GM18499 (cell line): Measurements from ENCODE around the gene TNIK.

ENCODE experiments used
- ATAC-seq: cut with Tn5 transposase; IDR thresholded peaks from one replicate; pipeline ENCODE4 v1.9.1; 2021; ENCODE audit warnings: moderate number of reproducible peaks; ENCODE audit not compliant: insufficient read depth, unreplicated experiment

TNIK gene

GRCh38 chr3:171159024-171159821, 301.0 kb downstream of the TNIK start:
- ATAC-seq, result no peak

- ATAC-seq, result no peak
Measured at GRCh38 chr3:171157980-171158379, 302.2 kb downstream of the TNIK start.

- no peak for ATAC-seq
Measured at GRCh38 chr3:171157286-171157685, 302.9 kb downstream of the TNIK start.

- ATAC-seq, result no peak
Measured at GRCh38 chr3:171156401-171157010, 303.7 kb downstream of the TNIK start.

GRCh38 chr3:171155122-171155700, 305.0 kb downstream of the TNIK start:
- ATAC-seq, result no peak

GRCh38 chr3:171150945-171151344, 309.3 kb downstream of the TNIK start:
- no peak for ATAC-seq

- ATAC-seq, result no peak
Measured at GRCh38 chr3:171149526-171150116, 310.6 kb downstream of the TNIK start.

- no peak for ATAC-seq
Measured at GRCh38 chr3:171145798-171146197, 314.4 kb downstream of the TNIK start.

GRCh38 chr3:171142985-171143384, 317.2 kb downstream of the TNIK start:
- ATAC-seq, result no peak

GRCh38 chr3:171140246-171140645, 320.0 kb downstream of the TNIK start:
- ATAC-seq, result no peak

GRCh38 chr3:171138027-171138426, 322.2 kb downstream of the TNIK start:
- no peak for ATAC-seq

- ATAC-seq, result no peak
Measured at GRCh38 chr3:171135549-171135948, 324.7 kb downstream of the TNIK start.

- ATAC-seq, result no peak
Measured at GRCh38 chr3:171133796-171134569, 326.2 kb downstream of the TNIK start.

- ATAC-seq, result no peak
Measured at GRCh38 chr3:171133337-171133736, 326.9 kb downstream of the TNIK start.

GRCh38 chr3:171132873-171133272, 327.3 kb downstream of the TNIK start:
- ATAC-seq, result no peak

GRCh38 chr3:171129827-171130226, 330.4 kb downstream of the TNIK start:
- no peak for ATAC-seq

- ATAC-seq, result no peak
Measured at GRCh38 chr3:171127611-171128010, 332.6 kb downstream of the TNIK start.

GRCh38 chr3:171126478-171127209, 333.6 kb downstream of the TNIK start:
- no peak for ATAC-seq

- no peak for ATAC-seq
Measured at GRCh38 chr3:171125010-171125409, 335.2 kb downstream of the TNIK start.

GRCh38 chr3:171123915-171124314, 336.3 kb downstream of the TNIK start:
- no peak for ATAC-seq
